ENCODE measurements around the gene SCAMP3.

The SCAMP3 gene

DNA sequence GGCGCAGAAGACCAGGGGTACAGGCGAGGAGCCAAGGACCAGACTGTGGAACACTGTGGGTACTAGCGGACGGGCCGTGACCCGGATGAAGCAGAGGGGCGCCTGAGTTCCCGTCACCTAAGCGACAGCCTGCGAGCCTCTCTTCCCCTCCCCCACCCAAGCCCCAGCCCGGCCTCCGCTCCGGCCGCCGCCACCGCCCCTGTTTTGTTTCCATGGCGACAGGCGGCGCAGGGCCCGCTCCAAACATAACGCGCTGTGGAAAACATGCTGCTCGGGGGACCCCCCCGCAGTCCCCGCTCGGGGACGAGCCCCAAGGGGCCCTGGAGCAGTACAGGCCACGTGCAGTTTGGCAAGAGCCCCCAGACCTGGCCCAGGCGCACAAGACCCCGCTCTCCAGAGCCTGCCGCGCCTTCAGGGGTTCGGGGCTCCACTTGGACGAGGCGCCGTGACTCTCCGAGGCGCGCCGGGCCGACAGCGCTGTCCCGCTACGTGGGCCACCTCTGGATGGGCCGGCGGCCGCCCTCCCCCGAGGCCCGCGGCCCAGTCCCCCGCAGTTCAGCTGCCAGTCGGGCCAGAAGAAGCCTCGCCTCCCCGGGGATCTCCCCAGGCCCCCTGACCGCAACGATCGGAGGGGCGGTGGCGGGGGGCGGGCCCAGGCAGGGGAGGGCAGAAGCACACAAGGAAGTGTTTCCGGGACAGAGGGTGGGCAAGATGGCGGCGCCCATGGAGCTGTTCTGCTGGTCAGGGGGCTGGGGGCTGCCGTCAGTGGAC lies 53.4 kb downstream of the SCAMP3 start, which contains the start of gene MTX1:
TSS of gene MTX1 (plus strand) at position 155 of the 771 bp plus-strand sequence. CDS start at position 265, 110 bp downstream.
- in situ Hi-C loops (cut with HindIII; ENCODE audit: low sequenced_read_pairs) = no loop called here
- H3K4me3 ChIP-seq (ENCODE audit: low read depth, low read length) = peak within 1 kb of the TSS; percentile 82
- TF ChIP-seq, protein P1, sequence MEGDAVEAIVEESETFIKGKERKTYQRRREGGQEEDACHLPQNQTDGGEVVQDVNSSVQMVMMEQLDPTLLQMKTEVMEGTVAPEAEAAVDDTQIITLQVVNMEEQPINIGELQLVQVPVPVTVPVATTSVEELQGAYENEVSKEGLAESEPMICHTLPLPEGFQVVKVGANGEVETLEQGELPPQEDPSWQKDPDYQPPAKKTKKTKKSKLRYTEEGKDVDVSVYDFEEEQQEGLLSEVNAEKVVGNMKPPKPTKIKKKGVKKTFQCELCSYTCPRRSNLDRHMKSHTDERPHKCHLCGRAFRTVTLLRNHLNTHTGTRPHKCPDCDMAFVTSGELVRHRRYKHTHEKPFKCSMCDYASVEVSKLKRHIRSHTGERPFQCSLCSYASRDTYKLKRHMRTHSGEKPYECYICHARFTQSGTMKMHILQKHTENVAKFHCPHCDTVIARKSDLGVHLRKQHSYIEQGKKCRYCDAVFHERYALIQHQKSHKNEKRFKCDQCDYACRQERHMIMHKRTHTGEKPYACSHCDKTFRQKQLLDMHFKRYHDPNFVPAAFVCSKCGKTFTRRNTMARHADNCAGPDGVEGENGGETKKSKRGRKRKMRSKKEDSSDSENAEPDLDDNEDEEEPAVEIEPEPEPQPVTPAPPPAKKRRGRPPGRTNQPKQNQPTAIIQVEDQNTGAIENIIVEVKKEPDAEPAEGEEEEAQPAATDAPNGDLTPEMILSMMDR (IDR thresholded peaks at IDR 0.05; ENCODE audit: low read depth, low read length, missing control alignments) = no peak
- no peak for DNase-seq (ENCODE audit: low read depth)

DNA sequence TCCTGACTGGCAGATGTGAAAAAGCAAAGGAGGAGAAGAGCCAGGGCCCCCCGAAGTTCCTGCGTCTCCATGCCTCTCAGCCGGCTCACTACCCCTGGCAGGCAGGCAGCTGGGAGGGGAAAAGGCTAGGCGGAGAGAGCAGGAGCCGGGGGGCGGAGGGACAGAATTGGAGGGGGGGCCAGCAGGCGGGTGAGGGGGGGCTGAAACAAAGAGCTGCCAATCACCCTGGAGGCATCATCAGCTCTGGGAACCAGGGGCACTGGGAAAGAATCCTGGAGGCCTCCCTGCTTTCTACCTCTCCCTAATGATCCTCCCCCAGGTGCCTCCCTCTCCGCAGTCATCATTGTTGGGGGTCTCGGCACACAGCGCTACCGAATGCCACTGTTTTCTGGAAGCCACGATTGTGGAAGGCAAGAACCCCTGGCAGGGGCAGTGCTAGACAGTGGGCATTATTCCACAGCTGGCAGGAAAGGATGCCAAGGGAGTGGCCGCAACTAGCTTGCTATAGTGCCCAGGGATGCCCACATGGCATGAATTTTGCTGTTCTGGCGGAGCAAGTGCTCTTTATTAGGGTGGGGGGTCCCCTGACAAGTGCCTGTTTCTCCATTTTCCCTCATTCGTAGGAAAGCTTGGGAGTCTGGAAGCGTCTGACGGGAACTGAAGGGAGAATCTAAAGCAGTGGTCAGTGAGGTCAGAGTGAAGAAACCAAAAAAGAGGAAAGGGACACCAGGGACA lies 54.2 kb downstream of the SCAMP3 start, which contains the start of gene THBS3:
TSS of gene THBS3 (minus strand) at position 92 of the 735 bp plus-strand sequence. CDS start at position 71, 21 bp downstream.
- DNase-seq (ENCODE audit: low read depth) = no peak
- in situ Hi-C loops (cut with HindIII; ENCODE audit: low sequenced_read_pairs) = no loop called here
- peak within 1 kb of the TSS; percentile 82 for H3K4me3 ChIP-seq (ENCODE audit: low read depth, low read length)
- TF ChIP-seq, protein P1 (IDR thresholded peaks at IDR 0.05; ENCODE audit: low read depth, low read length, missing control alignments) = no peak

- in situ Hi-C loops (cut with HindIII; ENCODE audit: low sequenced_read_pairs) = no loop called here
- TF ChIP-seq, protein P1 (IDR thresholded peaks at IDR 0.05; ENCODE audit: low read depth, low read length, missing control alignments) = peak; percentile 93
- no peak for DNase-seq (ENCODE audit: low read depth)
- peak overlapping the region; percentile 82 for H3K4me3 ChIP-seq (ENCODE audit: low read depth, low read length)
These were observed 55.0 kb downstream of the SCAMP3 start for GRCh38 chr1:155206891-155207805.
